Fibroblast of pulmonary artery (primary cell): ENCODE data around the gene OR6M1.

Experiments used
- DNase-seq: peaks from one replicate; pipeline ENCODE4 v3.0.0-alpha.2; 2010; ENCODE audit warnings: low read depth
- H3K4me3 ChIP-seq: replicated peaks from 2 replicates; pipeline ENCODE4 v1.5.1; 2011; ENCODE audit warnings: low read depth, mild to moderate bottlenecking, control low read depth, low read length, moderate library complexity
- TF ChIP-seq, protein P1 (sequence below): IDR thresholded peaks from 2 replicates; pipeline ENCODE4 v1.5.1; 2011; ENCODE audit warnings: mild to moderate bottlenecking, control low read depth, low read length, inconsistent platforms; ENCODE audit errors: missing control alignments

Gene OR6M1

DNA sequence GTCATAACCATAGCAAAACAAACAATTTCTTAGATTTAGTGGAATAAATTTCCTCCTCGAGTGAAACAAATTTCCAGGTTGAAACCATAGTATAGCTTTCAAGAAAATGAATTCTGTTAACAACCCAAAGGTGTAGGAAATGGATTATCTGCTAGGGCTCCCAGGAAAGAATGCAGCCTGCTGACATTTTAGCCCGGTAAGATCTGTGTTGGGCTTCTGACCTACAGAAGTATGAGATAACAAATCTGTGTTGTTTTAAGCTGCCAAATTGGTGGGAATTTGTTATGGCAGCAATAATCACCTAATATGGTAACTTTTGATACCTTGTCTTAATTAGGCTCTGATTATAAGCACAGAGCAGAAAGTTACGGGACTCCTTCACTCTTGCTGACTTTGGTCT, 32.0 kb upstream of the OR6M1 start:
- no peak for DNase-seq
- TF ChIP-seq, protein P1, sequence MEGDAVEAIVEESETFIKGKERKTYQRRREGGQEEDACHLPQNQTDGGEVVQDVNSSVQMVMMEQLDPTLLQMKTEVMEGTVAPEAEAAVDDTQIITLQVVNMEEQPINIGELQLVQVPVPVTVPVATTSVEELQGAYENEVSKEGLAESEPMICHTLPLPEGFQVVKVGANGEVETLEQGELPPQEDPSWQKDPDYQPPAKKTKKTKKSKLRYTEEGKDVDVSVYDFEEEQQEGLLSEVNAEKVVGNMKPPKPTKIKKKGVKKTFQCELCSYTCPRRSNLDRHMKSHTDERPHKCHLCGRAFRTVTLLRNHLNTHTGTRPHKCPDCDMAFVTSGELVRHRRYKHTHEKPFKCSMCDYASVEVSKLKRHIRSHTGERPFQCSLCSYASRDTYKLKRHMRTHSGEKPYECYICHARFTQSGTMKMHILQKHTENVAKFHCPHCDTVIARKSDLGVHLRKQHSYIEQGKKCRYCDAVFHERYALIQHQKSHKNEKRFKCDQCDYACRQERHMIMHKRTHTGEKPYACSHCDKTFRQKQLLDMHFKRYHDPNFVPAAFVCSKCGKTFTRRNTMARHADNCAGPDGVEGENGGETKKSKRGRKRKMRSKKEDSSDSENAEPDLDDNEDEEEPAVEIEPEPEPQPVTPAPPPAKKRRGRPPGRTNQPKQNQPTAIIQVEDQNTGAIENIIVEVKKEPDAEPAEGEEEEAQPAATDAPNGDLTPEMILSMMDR = no peak
- no peak overlapping the region for H3K4me3 ChIP-seq

DNA sequence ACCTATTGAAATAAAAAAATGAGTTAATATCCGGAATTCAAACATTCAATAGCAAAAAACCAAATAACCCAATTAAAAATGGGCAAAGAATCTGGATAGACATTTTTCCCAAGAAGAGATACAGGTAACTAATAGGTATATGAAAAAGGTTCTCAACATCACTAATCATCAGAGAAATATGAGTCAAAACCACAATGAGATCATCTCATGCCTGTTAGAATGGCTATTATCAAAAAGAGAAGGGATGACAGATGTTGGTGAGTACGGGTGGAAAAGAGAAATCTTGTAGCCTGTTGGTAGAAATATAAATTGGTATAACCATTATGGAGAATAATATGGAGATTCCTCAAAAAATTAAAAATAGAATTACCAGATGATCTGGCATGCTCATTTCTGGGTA, 26.9 kb upstream of the OR6M1 start:
- DNase-seq = peak; percentile 10
- TF ChIP-seq, protein P1 = no peak
- H3K4me3 ChIP-seq = no peak overlapping the region

DNA sequence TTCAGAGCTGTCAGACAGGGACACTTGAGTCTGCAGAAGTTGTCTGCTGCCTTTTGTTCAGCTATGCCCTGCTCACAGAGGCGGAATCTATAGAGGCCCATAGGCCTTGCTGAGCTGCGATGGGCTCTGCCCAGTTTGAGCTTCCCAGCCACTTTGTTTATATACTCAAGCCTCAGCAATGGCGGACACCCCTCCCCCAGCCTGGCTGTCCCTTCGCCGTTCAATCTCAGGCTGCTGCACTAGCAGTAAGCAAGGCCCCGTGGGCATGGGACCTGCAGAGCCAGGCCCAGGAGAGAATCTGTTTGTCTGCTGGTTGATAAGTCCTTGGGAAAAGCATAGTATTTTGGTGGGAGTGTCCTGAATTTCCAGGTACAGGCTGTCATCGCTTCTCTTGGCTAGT, 23.6 kb upstream of the OR6M1 start:
- no peak overlapping the region for H3K4me3 ChIP-seq
- no peak for DNase-seq
- TF ChIP-seq, protein P1 = no peak

DNA sequence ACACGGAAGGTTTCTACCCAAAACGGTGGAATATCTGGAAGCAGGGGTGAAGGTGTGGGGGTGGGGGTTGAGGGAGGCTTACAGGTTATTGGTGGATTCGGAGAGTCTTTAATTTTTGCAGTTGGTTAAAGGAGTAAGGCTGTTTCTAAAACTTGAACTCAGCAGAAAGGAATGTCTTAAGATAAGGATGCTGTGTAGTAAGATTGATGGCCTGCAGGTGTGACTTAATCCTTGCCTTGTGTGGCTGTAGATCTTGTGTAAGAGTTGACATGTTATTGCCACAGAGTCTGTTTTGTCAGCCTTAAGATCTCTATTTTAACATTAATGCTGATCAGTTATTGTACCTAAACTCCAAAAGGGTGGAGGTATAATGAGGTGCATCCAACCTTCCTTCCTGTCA, 16.4 kb upstream of the OR6M1 start:
- TF ChIP-seq, protein P1 = no peak
- DNase-seq = peak; percentile 71
- H3K4me3 ChIP-seq = no peak overlapping the region

DNA sequence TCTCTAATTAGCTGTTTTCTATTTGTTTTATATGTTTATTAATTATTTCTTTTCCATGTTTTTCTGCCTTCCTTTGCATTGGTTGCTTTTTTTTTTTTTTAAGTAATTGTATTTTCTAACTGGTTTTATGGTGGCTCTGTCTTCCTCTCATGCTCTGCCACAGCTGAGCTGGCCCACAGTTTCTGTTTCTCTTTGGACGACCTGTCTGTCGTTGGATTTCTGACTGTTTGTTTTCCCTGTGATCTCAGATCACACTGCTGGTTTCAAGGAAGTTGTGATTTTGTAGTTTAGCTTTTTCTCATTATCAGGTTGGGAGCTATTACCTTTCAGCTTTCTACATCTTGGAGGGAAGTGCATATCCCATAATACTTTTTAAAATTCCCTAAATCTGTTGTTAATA, 15.9 kb upstream of the OR6M1 start:
- peak; percentile 39 for DNase-seq
- TF ChIP-seq, protein P1 = no peak
- no peak overlapping the region for H3K4me3 ChIP-seq

DNA sequence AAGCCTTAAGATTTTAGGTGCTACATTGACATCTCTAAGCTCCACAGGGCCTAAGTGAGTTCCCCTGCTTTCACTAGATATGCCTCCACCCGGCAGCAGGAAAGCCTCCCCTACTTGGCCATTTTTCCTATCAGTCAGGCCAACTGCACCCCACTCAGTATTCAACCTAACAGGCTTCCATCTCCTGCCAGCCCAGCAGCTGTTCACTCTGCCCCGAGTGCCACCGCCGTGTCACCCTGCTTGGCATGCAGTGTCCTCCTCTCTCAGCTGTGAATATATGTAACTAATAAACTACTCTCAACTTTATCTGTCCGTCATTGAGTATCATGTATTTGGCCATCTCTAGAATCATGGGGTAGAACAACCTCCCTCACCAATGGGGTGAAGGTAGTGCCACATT, 9.0 kb upstream of the OR6M1 start:
- TF ChIP-seq, protein P1 = no peak
- no peak for DNase-seq
- H3K4me3 ChIP-seq = no peak overlapping the region

DNA sequence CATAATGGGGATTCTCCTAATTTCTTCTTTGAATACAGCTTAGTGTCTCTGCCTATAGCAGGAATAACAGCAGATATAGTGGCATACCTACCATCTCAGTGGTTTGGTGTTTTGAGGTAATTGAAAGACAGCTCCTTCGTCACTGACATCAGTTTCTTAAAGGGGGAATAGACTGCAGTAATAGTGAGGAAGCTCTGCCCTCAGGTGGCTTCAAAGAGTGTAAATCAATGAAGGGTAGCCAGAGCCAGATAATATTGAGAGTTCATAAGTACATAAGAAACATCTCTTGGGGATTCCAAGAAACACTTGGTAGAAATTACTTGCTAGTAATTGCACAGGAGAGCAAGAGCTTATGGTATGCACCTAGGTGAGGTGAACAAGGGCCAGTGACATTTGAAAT, 4.4 kb downstream of the OR6M1 start:
- no peak overlapping the region for H3K4me3 ChIP-seq
- DNase-seq = no peak
- TF ChIP-seq, protein P1 = no peak
